Activated CD4-positive, alpha-beta T cell treated with anti-CD3 and anti-CD28 coated beads for 24 hours (primary cell): ENCODE results near the gene ACSF3.

Source experiments
- DNase-seq, 2 donors: peaks; one replicate each; pipeline ENCODE4 v3.0.0-alpha.2; 2020; ENCODE audit warnings: low read depth in 2 of 2

ACSF3 gene

GRCh38 chr16:89094880-89095258 lies 1.2 kb downstream of the ACSF3 start:
- no peak for DNase-seq

- no peak for DNase-seq
Observed at GRCh38 chr16:89095491-89095951, 1.9 kb downstream of the ACSF3 start.

- no peak for DNase-seq
Observed at GRCh38 chr16:89096042-89096717, 2.5 kb downstream of the ACSF3 start.

- peak; percentile 47 to 70 for DNase-seq
Observed at GRCh38 chr16:89096768-89097391, 3.2 kb downstream of the ACSF3 start.

GRCh38 chr16:89097392-89097772 lies 3.7 kb downstream of the ACSF3 start:
- DNase-seq, result no peak

GRCh38 chr16:89098767-89099430 lies 5.2 kb downstream of the ACSF3 start:
- DNase-seq, result no peak

- DNase-seq, result no peak
Observed at GRCh38 chr16:89099905-89100304, 6.3 kb downstream of the ACSF3 start.

GRCh38 chr16:89100601-89101302 lies 7.1 kb downstream of the ACSF3 start:
- DNase-seq, result no peak

- no peak for DNase-seq
Observed at GRCh38 chr16:89101303-89102040, 7.8 kb downstream of the ACSF3 start.

- no peak for DNase-seq
Observed at GRCh38 chr16:89102041-89102471, 8.4 kb downstream of the ACSF3 start.

GRCh38 chr16:89102481-89103073 lies 8.9 kb downstream of the ACSF3 start:
- no peak for DNase-seq

- no peak for DNase-seq
Observed at GRCh38 chr16:89103156-89103555, 9.5 kb downstream of the ACSF3 start.

GRCh38 chr16:89103781-89104180 lies 10.1 kb downstream of the ACSF3 start:
- no peak for DNase-seq

GRCh38 chr16:89104303-89104702 lies 10.7 kb downstream of the ACSF3 start:
- no peak for DNase-seq

- no peak for DNase-seq
Observed at GRCh38 chr16:89104930-89105571, 11.4 kb downstream of the ACSF3 start.

GRCh38 chr16:89105599-89106151 lies 12.0 kb downstream of the ACSF3 start:
- DNase-seq, result no peak

GRCh38 chr16:89106533-89107202 lies 13.0 kb downstream of the ACSF3 start:
- DNase-seq, result no peak

GRCh38 chr16:89107203-89107582 lies 13.5 kb downstream of the ACSF3 start:
- no peak for DNase-seq

- no peak for DNase-seq
Observed at GRCh38 chr16:89108416-89108815, 14.8 kb downstream of the ACSF3 start.

GRCh38 chr16:89110641-89111040 lies 17.0 kb downstream of the ACSF3 start:
- no peak for DNase-seq
